Motor neuron (in vitro differentiated cells): ENCODE results near the gene USHBP1. TPM values are rescaled to one million over a fixed set of nuclear protein-coding genes. Genes with fewer than 3 reads are reported as not detected.

ENCODE experiments used
- ATAC-seq, 8 experiments: fragments of 200-7000 bp; cut with Tn5 transposase; replicated peaks in 6 of 8; 2 replicates each; pipeline ENCODE4 v1.8.0; 2021; ENCODE audit warnings: mild to moderate bottlenecking in 8 of 8, moderate library complexity in 8 of 8
- H3K27ac ChIP-seq, 2 donors: fragments of 250-450 bp; sonication (Bioruptor Pico); 2 replicates each; pipeline ENCODE4 v1.9.0; 2021; ENCODE audit warnings: antibody characterized with exemption in 2 of 2, mild to moderate bottlenecking in 2 of 2, moderate library complexity in 1 of 2
- H3K4me1 ChIP-seq, 2 donors: fragments of 250-450 bp; sonication (Bioruptor Pico); replicated peaks in 1 of 2; 2 replicates each; pipeline ENCODE4 v1.6.1; 2021; ENCODE audit warnings: antibody characterized with exemption in 2 of 2, mild to moderate bottlenecking in 2 of 2, moderate library complexity in 1 of 2
- H3K4me3 ChIP-seq, 5 donors: fragments of 250-450 bp; sonication (Bioruptor Pico); 2 replicates each; pipeline ENCODE4 v1.9.0; 2021; ENCODE audit warnings: antibody characterized with exemption in 5 of 5, mild to moderate bottlenecking in 5 of 5, moderate library complexity in 4 of 5
- WGBS, 10 experiments: fragments of 450-650 bp; shearing (Covaris generic); methylation state at CpG; one replicate each; pipeline ENCODE4 v1.0.0; 2022; 5-methylcytosine and 5-hydroxymethylcytosine counted together
- in situ Hi-C, 9 experiments: fragments of 400-800 bp; cut with MboI; loops; one replicate each; pipeline ENCODE4 v1.15.0; 2021; ENCODE audit warnings: low sequenced_read_pairs in 9 of 9, low pct_unique_long_range_greater_than_20kb in 2 of 9; ENCODE audit not compliant: unreplicated experiment in 9 of 9
- total RNA-seq, 8 experiments: library from RNA; unstranded; fragments of 300-600 nt; gene quantifications; 2 replicates each; pipeline versions ENCODE4 v1.2.3 to v1.2.4, GENCODE V29; 2022

Gene USHBP1
- total RNA-seq, 8 experiments from 2014 or later: 0.07 to 0.59 (median 0.27) TPM; not detected in 1

GRCh38 chr19:17292301-17293074 lies 27.9 kb upstream of the USHBP1 start:
- ATAC-seq: peak; percentile 88 to 97 (median 92)
- peak overlapping the region; percentile 35 to 50 for H3K27ac ChIP-seq
- H3K4me3 ChIP-seq: peak overlapping the region; percentile 10 to 36 (median 35)
- peaks cover 0 to 3% of the 10 kb centered on the region in 2 donors for H3K4me1 ChIP-seq
- in situ Hi-C loops: loop anchor here in 5 of 9 experiments (25.0 kb wide), 1 partner anchor 230 kb away; no protein-coding TSS in a partner anchor
- WGBS, 10 experiments: 0 to 30% (median 8%) methylated on average over 1 to 16 of the region's 46 CpGs; no CpG with 5 or more reads in 5 of the 10 experiments

- 0 to 41% (median 33%) methylated on average over 1 to 5 of the region's 22 CpGs; no CpG with 5 or more reads in 5 of the 10 experiments for WGBS, 10 experiments
- Histone ChIP-seq H3K4me3 (no peak overlapping the region), H3K27ac (no peak overlapping the region), H3K4me1 (peaks cover 0 to 3% of the 10 kb centered on the region in 2 donors)
- peak in 5 of 8 experiments; percentile 9 to 40 (median 27) for ATAC-seq
- in situ Hi-C loops: loop anchor here in 8 of 9 experiments (10.0 to 25.0 kb wide), 3 partner anchors 215 to 227 kb away; partner anchors contain the start of genes HAUS8 (in 1 of the 8) and MYO9B (in 1 of the 8)
Measured at GRCh38 chr19:17289489-17289888, 24.9 kb upstream of the USHBP1 start.

GRCh38 chr19:17286752-17287151 lies 22.2 kb upstream of the USHBP1 start:
- 33 to 100% (median 80%) methylated on average over 1 to 6 of the region's 9 CpGs; no CpG with 5 or more reads in 2 of the 10 experiments for WGBS, 10 experiments
- Histone ChIP-seq H3K4me1 (peaks cover 0 to 11% of the 10 kb centered on the region in 2 donors), H3K4me3 (no peak overlapping the region), H3K27ac (no peak overlapping the region)
- in situ Hi-C loops: loop anchor here in 8 of 9 experiments (10.0 to 25.0 kb wide), 3 partner anchors 212 to 224 kb away; partner anchors contain the start of genes HAUS8 (in 1 of the 8) and MYO9B (in 1 of the 8)
- no peak for ATAC-seq

- Histone ChIP-seq H3K4me3 (no peak overlapping the region), H3K4me1 (peaks cover 0 to 14% of the 10 kb centered on the region in 2 donors), H3K27ac (no peak overlapping the region)
- in situ Hi-C loops: loop anchor here in 8 of 9 experiments (10.0 to 25.0 kb wide), 3 partner anchors 211 to 224 kb away; partner anchors contain the start of genes HAUS8 (in 1 of the 8) and MYO9B (in 1 of the 8)
- WGBS, 10 experiments: 81 to 89% (median 86%) methylated on average over 1 to 5 of the region's 11 CpGs; no CpG with 5 or more reads in 7 of the 10 experiments
- no peak for ATAC-seq
Measured at GRCh38 chr19:17286263-17286662, 21.7 kb upstream of the USHBP1 start.

- H3K4me3 ChIP-seq: no peak overlapping the region
- in situ Hi-C loops: loop anchor here in 8 of 9 experiments (10.0 to 25.0 kb wide), 3 partner anchors 211 to 223 kb away; partner anchors contain the start of genes HAUS8 (in 1 of the 8) and MYO9B (in 1 of the 8)
- H3K4me1 ChIP-seq: peaks cover 0 to 14% of the 10 kb centered on the region in 2 donors
- no peak overlapping the region for H3K27ac ChIP-seq
- WGBS, 10 experiments: 0 to 100% (median 87%) methylated on average over 1 to 10 of the region's 18 CpGs; no CpG with 5 or more reads in 2 of the 10 experiments
- ATAC-seq: no peak
Measured at GRCh38 chr19:17285415-17286135, 21.0 kb upstream of the USHBP1 start.

- peaks cover 0 to 11% of the 10 kb centered on the region in 2 donors for H3K4me1 ChIP-seq
- ATAC-seq: no peak
- H3K27ac ChIP-seq: no peak overlapping the region
- H3K4me3 ChIP-seq: no peak overlapping the region
- 60 to 100% (median 87%) methylated on average over 1 to 4 of the region's 7 CpGs; no CpG with 5 or more reads in 5 of the 10 experiments for WGBS, 10 experiments
- in situ Hi-C loops: loop anchor here in 8 of 9 experiments (10.0 to 25.0 kb wide), 3 partner anchors 209 to 221 kb away; partner anchors contain the start of genes HAUS8 (in 1 of the 8) and MYO9B (in 1 of the 8)
Measured at GRCh38 chr19:17283504-17283996, 19.0 kb upstream of the USHBP1 start.

GRCh38 chr19:17282488-17283125 lies 18.1 kb upstream of the USHBP1 start:
- 0 to 100% (median 11%) methylated on average over 1 to 12 of the region's 45 CpGs; no CpG with 5 or more reads in 3 of the 10 experiments for WGBS, 10 experiments
- in situ Hi-C loops: loop anchor here in 8 of 9 experiments (10.0 to 25.0 kb wide), 3 partner anchors 208 to 220 kb away; partner anchors contain the start of genes HAUS8 (in 1 of the 8) and MYO9B (in 1 of the 8)
- H3K27ac ChIP-seq: no peak overlapping the region
- peak; percentile 92 to 96 (median 94) for ATAC-seq
- H3K4me3 ChIP-seq: peak overlapping the region in 3 of 5 donors; percentile 10 to 20 (median 13)
- peaks cover 0 to 11% of the 10 kb centered on the region in 2 donors for H3K4me1 ChIP-seq

- H3K4me1 ChIP-seq: peaks cover 0 to 11% of the 10 kb centered on the region in 2 donors
- in situ Hi-C loops: loop anchor here in 8 of 9 experiments (10.0 to 25.0 kb wide), 3 partner anchors 207 to 219 kb away; partner anchors contain the start of genes HAUS8 (in 1 of the 8) and MYO9B (in 1 of the 8)
- 10 to 80% (median 22%) methylated on average over 1 to 7 of the region's 75 CpGs; no CpG with 5 or more reads in 6 of the 10 experiments for WGBS, 10 experiments
- ATAC-seq: peak; percentile 3 to 58 (median 38)
- H3K4me3 ChIP-seq: peak within 1 kb of the TSS in 4 of 5 donors; percentile 13 to 20 (median 16)
- H3K27ac ChIP-seq: no peak within 1 kb of the TSS
Measured at GRCh38 chr19:17281391-17282304, 17.1 kb upstream of the USHBP1 start, which contains the start of gene ANKLE1. Gene ANKLE1 (plus strand): TSS chr19:17281901. CDS start chr19:17281921, 20 bp downstream.

GRCh38 chr19:17279436-17279835 lies 14.9 kb upstream of the USHBP1 start:
- in situ Hi-C loops: loop anchor here in 5 of 9 experiments (25.0 kb wide), 1 partner anchor 217 kb away; no protein-coding TSS in a partner anchor
- no peak overlapping the region for H3K4me3 ChIP-seq
- WGBS, 10 experiments: 72 to 100% (median 94%) methylated on average over 1 to 3 of the region's 3 CpGs; no CpG with 5 or more reads in 3 of the 10 experiments
- ATAC-seq: no peak
- H3K4me1 ChIP-seq: peaks cover 0 to 11% of the 10 kb centered on the region in 2 donors
- H3K27ac ChIP-seq: no peak overlapping the region

- in situ Hi-C loops: loop anchor here in 5 of 9 experiments (25.0 kb wide), 1 partner anchor 213 kb away; no protein-coding TSS in a partner anchor
- ATAC-seq: no peak
Measured at GRCh38 chr19:17275441-17276175, 11.1 kb upstream of the USHBP1 start.

More at GRCh38 chr19:17275441-17276175, 11.1 kb upstream of the USHBP1 start:
- H3K4me1 ChIP-seq: no peaks in the 10 kb centered on the region
- no peak overlapping the region for H3K27ac ChIP-seq
- H3K4me3 ChIP-seq: no peak overlapping the region
- WGBS, 10 experiments: 83 to 100% (median 90%) methylated on average over 3 to 9 of the region's 19 CpGs; no CpG with 5 or more reads in 4 of the 10 experiments
